ENCODE results near the gene KAZN. TPM values are rescaled to one million over a fixed set of nuclear protein-coding genes. Genes with fewer than 3 reads are reported as not detected.

Gene KAZN
- total RNA-seq, 2 donors from 2014 or later, result 9.8 to 12.2 TPM

DNA sequence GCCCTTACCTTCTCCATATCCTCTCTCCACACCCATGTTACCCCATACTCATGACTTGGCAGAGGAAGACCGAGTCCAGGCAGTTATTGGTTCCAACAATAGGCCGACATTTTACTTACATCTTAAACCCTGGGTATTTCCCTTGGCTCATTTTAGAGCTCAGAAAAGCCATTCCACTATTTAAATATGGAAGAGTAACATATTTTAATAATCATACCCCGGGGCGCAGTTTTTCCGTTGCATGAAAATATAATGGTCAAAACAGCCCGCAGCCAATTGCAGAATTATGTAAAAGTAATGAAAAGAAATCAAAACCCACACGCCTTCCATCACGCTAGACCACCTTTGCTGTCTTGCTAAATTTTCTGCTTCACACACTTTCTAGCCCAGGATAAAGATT lies 48.5 kb downstream of the KAZN start:
- DNase-seq, result no peak
- no peak overlapping the region for H3K27ac ChIP-seq
- no peak overlapping the region for H3K9ac ChIP-seq (ENCODE audit: low read depth in 2 of 2, low read length in 2 of 2)
- no peaks in the 10 kb centered on the region for H3K27me3 ChIP-seq
- no peaks in the 10 kb centered on the region for H3K4me1 ChIP-seq
- no peaks in the 10 kb centered on the region for H3K9me3 ChIP-seq
- no peaks in the 10 kb centered on the region for H3K36me3 ChIP-seq
- TF ChIP-seq, protein P1, sequence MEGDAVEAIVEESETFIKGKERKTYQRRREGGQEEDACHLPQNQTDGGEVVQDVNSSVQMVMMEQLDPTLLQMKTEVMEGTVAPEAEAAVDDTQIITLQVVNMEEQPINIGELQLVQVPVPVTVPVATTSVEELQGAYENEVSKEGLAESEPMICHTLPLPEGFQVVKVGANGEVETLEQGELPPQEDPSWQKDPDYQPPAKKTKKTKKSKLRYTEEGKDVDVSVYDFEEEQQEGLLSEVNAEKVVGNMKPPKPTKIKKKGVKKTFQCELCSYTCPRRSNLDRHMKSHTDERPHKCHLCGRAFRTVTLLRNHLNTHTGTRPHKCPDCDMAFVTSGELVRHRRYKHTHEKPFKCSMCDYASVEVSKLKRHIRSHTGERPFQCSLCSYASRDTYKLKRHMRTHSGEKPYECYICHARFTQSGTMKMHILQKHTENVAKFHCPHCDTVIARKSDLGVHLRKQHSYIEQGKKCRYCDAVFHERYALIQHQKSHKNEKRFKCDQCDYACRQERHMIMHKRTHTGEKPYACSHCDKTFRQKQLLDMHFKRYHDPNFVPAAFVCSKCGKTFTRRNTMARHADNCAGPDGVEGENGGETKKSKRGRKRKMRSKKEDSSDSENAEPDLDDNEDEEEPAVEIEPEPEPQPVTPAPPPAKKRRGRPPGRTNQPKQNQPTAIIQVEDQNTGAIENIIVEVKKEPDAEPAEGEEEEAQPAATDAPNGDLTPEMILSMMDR (IDR thresholded peaks at IDR 0.05), result no peak
- intact Hi-C loops (cut with DNase I), result no loop called here
- no peak overlapping the region for H3K4me3 ChIP-seq

DNA sequence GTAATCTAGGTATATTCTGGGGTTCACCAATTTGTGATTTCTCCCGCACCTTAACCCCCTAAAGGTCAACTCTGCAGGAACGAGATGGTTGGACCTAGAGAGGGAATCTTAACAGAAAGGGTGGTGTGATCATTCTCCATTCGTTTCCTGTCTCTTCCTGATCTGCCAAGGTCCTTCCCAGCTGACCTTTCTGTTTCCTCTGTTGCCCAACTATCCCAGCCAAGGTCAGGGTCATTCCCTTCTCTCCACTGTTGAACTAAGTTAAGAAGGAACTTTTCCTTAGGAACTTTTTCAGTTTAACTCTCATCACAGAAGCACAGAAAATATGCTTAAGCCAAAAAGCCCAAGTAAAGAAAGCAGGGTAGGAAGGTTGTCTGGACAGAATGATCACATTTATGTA lies 49.3 kb downstream of the KAZN start:
- TF ChIP-seq, protein P1 (IDR thresholded peaks at IDR 0.05), result no peak

DNA sequence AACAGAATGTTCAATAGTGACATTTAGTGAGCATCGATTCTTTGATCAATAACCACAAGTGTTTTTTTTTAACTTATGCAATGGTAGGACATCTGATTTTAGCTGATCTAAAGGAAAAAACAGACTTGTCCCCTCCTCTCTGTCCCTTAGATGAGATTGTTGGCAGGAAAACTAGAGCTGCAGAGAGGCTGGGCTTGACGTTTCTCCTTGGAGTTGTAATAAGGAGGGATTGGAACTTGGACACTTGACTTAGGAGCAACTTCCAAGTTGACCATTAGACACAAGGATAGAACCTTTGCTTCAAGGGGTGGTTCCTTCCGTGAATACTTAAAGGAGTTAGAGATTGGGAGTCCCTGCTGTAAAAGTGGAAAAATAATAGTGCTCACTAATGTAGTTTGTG lies 49.9 kb downstream of the KAZN start:
- intact Hi-C loops (cut with DNase I), result no loop called here
- Histone ChIP-seq H3K36me3 (no peaks in the 10 kb centered on the region), H3K27ac (no peak overlapping the region), H3K9ac (ENCODE audit: low read depth in 2 of 2, low read length in 2 of 2) (no peak overlapping the region), H3K4me3 (no peak overlapping the region), H3K4me1 (no peaks in the 10 kb centered on the region), H3K27me3 (no peaks in the 10 kb centered on the region), H3K9me3 (no peaks in the 10 kb centered on the region)
- TF ChIP-seq, protein P1 (IDR thresholded peaks at IDR 0.05), result no peak
- DNase-seq, result no peak

More for the DNA sequence above, 49.3 kb downstream of the KAZN start:
- Histone ChIP-seq H3K9me3 (no peaks in the 10 kb centered on the region), H3K9ac (ENCODE audit: low read depth in 2 of 2, low read length in 2 of 2) (no peak overlapping the region), H3K36me3 (no peaks in the 10 kb centered on the region), H3K27me3 (no peaks in the 10 kb centered on the region), H3K4me3 (no peak overlapping the region), H3K27ac (no peak overlapping the region), H3K4me1 (no peaks in the 10 kb centered on the region)
- intact Hi-C loops (cut with DNase I), result no loop called here
- no peak for DNase-seq

DNA sequence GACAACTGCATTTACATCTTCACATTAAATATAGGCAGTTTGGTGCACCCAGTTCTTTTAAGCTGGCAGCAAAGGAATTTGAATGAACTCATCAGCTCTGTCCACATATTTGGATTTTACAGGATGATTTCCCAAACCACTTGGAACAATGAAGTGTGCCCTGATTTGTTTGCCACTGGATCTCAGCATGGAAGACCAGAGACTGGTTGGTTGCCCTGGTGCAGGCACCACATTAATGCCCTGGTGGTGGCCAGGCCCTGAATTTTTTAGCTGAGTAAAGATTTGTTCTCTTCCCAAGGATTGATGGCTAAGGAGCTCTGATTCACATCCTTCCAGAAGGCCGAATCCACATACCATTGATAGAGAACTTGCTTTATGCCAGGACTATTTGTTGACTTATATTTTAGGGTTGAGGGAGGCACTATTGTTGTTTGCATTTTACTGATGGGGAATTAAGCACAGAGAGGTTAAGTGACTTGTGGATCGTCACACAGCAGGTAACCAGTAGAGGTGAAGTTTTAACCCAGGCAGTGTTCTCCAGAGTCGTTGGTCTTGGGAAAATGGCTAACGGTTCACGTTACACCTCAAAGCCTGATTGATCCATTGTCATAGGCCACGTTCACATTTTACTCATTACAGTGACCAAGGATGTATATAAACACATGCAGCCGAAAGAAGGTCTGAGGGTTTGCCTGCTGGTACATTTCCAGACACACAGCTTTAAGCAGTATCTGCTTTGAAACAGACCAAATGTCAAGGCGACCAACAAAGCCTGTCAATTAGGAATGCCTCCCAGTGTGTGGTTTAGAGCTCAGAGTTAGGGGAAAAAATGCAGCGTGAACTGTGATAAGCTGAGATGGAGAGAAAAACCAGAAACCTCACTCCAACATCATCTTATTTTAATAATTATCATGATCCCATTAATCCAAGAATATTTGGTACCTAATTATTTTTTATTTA lies 50.7 kb downstream of the KAZN start:
- H3K4me1 ChIP-seq, result no peaks in the 10 kb centered on the region
- TF ChIP-seq, protein P1 (IDR thresholded peaks at IDR 0.05), result no peak
- H3K36me3 ChIP-seq, result no peaks in the 10 kb centered on the region
- H3K27ac ChIP-seq, result no peak overlapping the region
- H3K27me3 ChIP-seq, result no peaks in the 10 kb centered on the region
- H3K9me3 ChIP-seq, result no peaks in the 10 kb centered on the region
- H3K4me3 ChIP-seq, result no peak overlapping the region
- no peak overlapping the region for H3K9ac ChIP-seq (ENCODE audit: low read depth in 2 of 2, low read length in 2 of 2)
- DNase-seq, result no peak
- intact Hi-C loops (cut with DNase I), result no loop called here

DNA sequence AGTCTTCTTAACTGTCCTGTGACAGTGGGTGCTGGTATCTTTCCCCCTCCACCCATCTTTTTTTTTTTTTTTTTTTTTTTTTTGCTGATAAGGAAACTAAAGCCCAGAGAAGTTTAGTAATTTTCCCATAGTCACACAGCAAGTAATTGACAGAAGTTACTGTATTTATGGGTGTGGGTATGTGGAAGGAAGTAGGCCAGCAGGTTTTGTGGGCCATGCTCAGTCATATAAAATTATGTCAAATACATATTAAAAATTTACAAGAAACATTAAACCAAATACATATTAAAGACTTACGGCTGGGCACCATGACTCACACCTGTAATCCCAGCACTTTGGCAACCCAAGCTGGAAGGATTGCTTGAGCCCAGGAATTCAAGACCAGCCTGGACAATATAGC lies 51.5 kb downstream of the KAZN start:
- Histone ChIP-seq H3K36me3 (no peaks in the 10 kb centered on the region), H3K9ac (ENCODE audit: low read depth in 2 of 2, low read length in 2 of 2) (no peak overlapping the region), H3K4me3 (no peak overlapping the region), H3K27me3 (no peaks in the 10 kb centered on the region), H3K4me1 (no peaks in the 10 kb centered on the region), H3K9me3 (no peaks in the 10 kb centered on the region), H3K27ac (no peak overlapping the region)
- DNase-seq, result no peak
- TF ChIP-seq, protein P1 (IDR thresholded peaks at IDR 0.05), result no peak
- intact Hi-C loops (cut with DNase I), result no loop called here

Measured in colonic mucosa (tissue), 4 donors.